HepG2 (cell line): ENCODE measurements around the gene RMDN2. TPM values are rescaled to one million over a fixed set of nuclear protein-coding genes. Genes with fewer than 3 reads are reported as not detected.

Experiments
- ARNTL ChIP-seq: sonication (generic); formaldehyde crosslinking; IDR thresholded peaks from 2 replicates; pipeline ENCODE4 v1.4.0; 2020; ENCODE audit warnings: mild to moderate bottlenecking, missing genetic modification reagents
- CENPT ChIP-seq: sonication (generic); formaldehyde crosslinking; IDR thresholded peaks from 2 replicates; pipeline ENCODE4 v1.8.0; 2022; ENCODE audit warnings: low read depth, mild to moderate bottlenecking, moderate library complexity, missing genetic modification reagents
- ELF3 ChIP-seq: IDR thresholded peaks from 2 replicates; pipeline ENCODE4 v1.6.1; 2016; ENCODE audit warnings: missing genetic modification reagents, missing compliant biosample characterization
- ESRRA ChIP-seq: sonication (generic); formaldehyde crosslinking; IDR thresholded peaks from 2 replicates; pipeline ENCODE4 v1.5.1; 2020; ENCODE audit warnings: mild to moderate bottlenecking, low read depth, missing genetic modification reagents
- EZH2 ChIP-seq: conservative IDR thresholded peaks from 2 replicates; pipeline ENCODE4 v1.6.1; 2012; ENCODE audit warnings: mild to moderate bottlenecking, low read depth, low read length, moderate library complexity
- GATA4 ChIP-seq: sonication (generic); IDR thresholded peaks from 2 replicates; pipeline ENCODE4 v1.6.1; 2016; ENCODE audit warnings: antibody characterized with exemption, low read depth, borderline replicate concordance
- GFI1 ChIP-seq: sonication (generic); formaldehyde crosslinking; IDR thresholded peaks from 2 replicates; pipeline ENCODE4 v1.5.0; 2020; ENCODE audit warnings: missing genetic modification reagents, mild to moderate bottlenecking, borderline replicate concordance
- HCFC1 ChIP-seq: fragments of 150-350 bp; IDR thresholded peaks from 2 replicates; pipeline ENCODE4 v1.6.1; 2014; ENCODE audit warnings: low read depth, low read length
- HIVEP1 ChIP-seq: sonication (generic); formaldehyde crosslinking; IDR thresholded peaks from 2 replicates; pipeline ENCODE4 v1.4.0; 2020; ENCODE audit warnings: mild to moderate bottlenecking, missing genetic modification reagents
- IKZF4 ChIP-seq: sonication (generic); formaldehyde crosslinking; IDR thresholded peaks from 2 replicates; pipeline ENCODE4 v1.5.1; 2020; ENCODE audit warnings: borderline replicate concordance, mild to moderate bottlenecking, low read depth, missing genetic modification reagents; ENCODE audit errors: not compliant biosample characterization
- NFATC3 ChIP-seq: sonication (generic); formaldehyde crosslinking; IDR thresholded peaks from 2 replicates; pipeline ENCODE4 v1.5.1; 2020; ENCODE audit warnings: mild to moderate bottlenecking, missing genetic modification reagents
- RCOR2 ChIP-seq: IDR thresholded peaks from 2 replicates; pipeline ENCODE4 v1.6.1; 2016; ENCODE audit warnings: missing biosample characterization, missing genetic modification reagents
- RXRB ChIP-seq: IDR thresholded peaks from 2 replicates; pipeline ENCODE4 v1.6.1; 2016; ENCODE audit warnings: borderline replicate concordance, missing genetic modification reagents, missing compliant biosample characterization
- THYN1 ChIP-seq: sonication (generic); formaldehyde crosslinking; IDR thresholded peaks from 2 replicates; pipeline ENCODE4 v1.8.1; 2023; ENCODE audit warnings: low read depth, mild to moderate bottlenecking, moderate library complexity, missing genetic modification reagents, borderline replicate concordance
- YEATS4 ChIP-seq: sonication (generic); formaldehyde crosslinking; IDR thresholded peaks from 2 replicates; pipeline ENCODE4 v1.4.0; 2020; ENCODE audit warnings: missing genetic modification reagents, borderline replicate concordance
- ZBTB38 ChIP-seq: sonication (generic); formaldehyde crosslinking; IDR thresholded peaks from 2 replicates; pipeline ENCODE4 v1.5.1; 2020; ENCODE audit warnings: mild to moderate bottlenecking, missing genetic modification reagents
- ZNF230 ChIP-seq: sonication (generic); formaldehyde crosslinking; IDR thresholded peaks from 2 replicates; pipeline ENCODE4 v1.4.0; 2020; ENCODE audit warnings: mild to moderate bottlenecking, missing genetic modification reagents
- ZNF256 ChIP-seq: sonication (generic); formaldehyde crosslinking; conservative IDR thresholded peaks from 2 replicates; pipeline ENCODE4 v1.4.0; 2020; ENCODE audit warnings: missing genetic modification reagents
- ZNF326 ChIP-seq: sonication (generic); formaldehyde crosslinking; IDR thresholded peaks from 2 replicates; pipeline ENCODE4 v1.4.0; 2020; ENCODE audit warnings: missing genetic modification reagents, borderline replicate concordance
- ZNF431 ChIP-seq: sonication (generic); formaldehyde crosslinking; IDR thresholded peaks from 2 replicates; pipeline ENCODE4 v1.9.0; 2022; ENCODE audit warnings: missing genetic modification reagents, low read depth, mild to moderate bottlenecking, borderline replicate concordance
- ZNF446 ChIP-seq: sonication (generic); formaldehyde crosslinking; IDR thresholded peaks from 2 replicates; pipeline ENCODE4 v1.5.0; 2020; ENCODE audit warnings: mild to moderate bottlenecking, missing genetic modification reagents
- ZNF552 ChIP-seq: sonication (generic); formaldehyde crosslinking; IDR thresholded peaks from 2 replicates; pipeline ENCODE4 v1.9.0; 2022; ENCODE audit warnings: missing genetic modification reagents, mild to moderate bottlenecking, borderline replicate concordance
- ZNF737 ChIP-seq: sonication (generic); formaldehyde crosslinking; IDR thresholded peaks from 2 replicates; pipeline ENCODE4 v1.5.0; 2020; ENCODE audit warnings: missing genetic modification reagents, mild to moderate bottlenecking, borderline replicate concordance
- polyA plus RNA-seq, 8 experiments: library from polyadenylated mRNA; depleted of rRNA in 3 of 8; stranded (reverse) in 7 of 8; unstranded in 1 of 8; fragments of >200 nt; fragmentation: Illumina TruSeq in 4 of 8; extraction: Trizol in 4 of 8; gene quantifications; 2 replicates each; pipeline versions ENCODE4 v1.2.1 to v1.2.3, GENCODE V29; 2011 to 2016; ENCODE audit warnings: low read depth in 4 of 8, missing spikeins in 1 of 8, mixed read lengths in 1 of 8; ENCODE audit not compliant: insufficient read depth in 1 of 8
- total RNA-seq, 5 experiments: library from RNA; depleted of rRNA; stranded (reverse); fragments of >200 nt; fragmentation: Illumina TruSeq; extraction: Trizol; gene quantifications; 2 replicates each; pipeline ENCODE4 v1.2.3, GENCODE V29; 2016; ENCODE audit warnings: low read depth in 1 of 5
- TF ChIP-seq, protein P1 (sequence below): IDR thresholded peaks from 2 replicates; pipeline ENCODE4 v1.4.0; 2020; ENCODE audit warnings: mild to moderate bottlenecking, missing genetic modification reagents
- TF ChIP-seq, protein P2 (sequence below): sonication (generic); formaldehyde crosslinking; IDR thresholded peaks from 2 replicates; pipeline ENCODE4 v1.4.0; 2020; ENCODE audit warnings: mild to moderate bottlenecking, missing genetic modification reagents

Gene RMDN2
- total and polyA plus RNA-seq, 2 of the 13 experiments (the other 11 are each of a cell fraction or from before 2014, with no cell fraction given), result 2.3 to 8.9 TPM

- no peak for TF ChIP-seq ARNTL (CRISPR knock-in tag)
- TF ChIP-seq ELF3, result no peak
- no peak for TF ChIP-seq RCOR2 (CRISPR knock-in tag)
- TF ChIP-seq NFATC3, result no peak
- no peak for TF ChIP-seq ZNF446 (CRISPR knock-in tag)
- no peak for TF ChIP-seq ZBTB38 (CRISPR knock-in tag)
- no peak for TF ChIP-seq ZNF552 (CRISPR knock-in tag)
- no peak for TF ChIP-seq RXRB (CRISPR knock-in tag)
- no peak for TF ChIP-seq IKZF4 (CRISPR knock-in tag)
- no peak for TF ChIP-seq GFI1
- no peak for TF ChIP-seq ZNF326
- TF ChIP-seq EZH2, result peak; percentile 88; the same call in 1 of the 2 replicates
- no peak for TF ChIP-seq HCFC1
- TF ChIP-seq ZNF737 (CRISPR knock-in tag), result no peak
- TF ChIP-seq THYN1, result no peak
- 0 out of 2 replicates have a peak, but pooled peaks have one; percentile 20 for TF ChIP-seq HIVEP1 (CRISPR knock-in tag)
- no peak for TF ChIP-seq ZNF230 (CRISPR knock-in tag)
- 0 out of 2 replicates have a peak, but pooled peaks have one; percentile 36 for TF ChIP-seq ZNF256
- TF ChIP-seq GATA4, result no peak
- TF ChIP-seq, protein P1, sequence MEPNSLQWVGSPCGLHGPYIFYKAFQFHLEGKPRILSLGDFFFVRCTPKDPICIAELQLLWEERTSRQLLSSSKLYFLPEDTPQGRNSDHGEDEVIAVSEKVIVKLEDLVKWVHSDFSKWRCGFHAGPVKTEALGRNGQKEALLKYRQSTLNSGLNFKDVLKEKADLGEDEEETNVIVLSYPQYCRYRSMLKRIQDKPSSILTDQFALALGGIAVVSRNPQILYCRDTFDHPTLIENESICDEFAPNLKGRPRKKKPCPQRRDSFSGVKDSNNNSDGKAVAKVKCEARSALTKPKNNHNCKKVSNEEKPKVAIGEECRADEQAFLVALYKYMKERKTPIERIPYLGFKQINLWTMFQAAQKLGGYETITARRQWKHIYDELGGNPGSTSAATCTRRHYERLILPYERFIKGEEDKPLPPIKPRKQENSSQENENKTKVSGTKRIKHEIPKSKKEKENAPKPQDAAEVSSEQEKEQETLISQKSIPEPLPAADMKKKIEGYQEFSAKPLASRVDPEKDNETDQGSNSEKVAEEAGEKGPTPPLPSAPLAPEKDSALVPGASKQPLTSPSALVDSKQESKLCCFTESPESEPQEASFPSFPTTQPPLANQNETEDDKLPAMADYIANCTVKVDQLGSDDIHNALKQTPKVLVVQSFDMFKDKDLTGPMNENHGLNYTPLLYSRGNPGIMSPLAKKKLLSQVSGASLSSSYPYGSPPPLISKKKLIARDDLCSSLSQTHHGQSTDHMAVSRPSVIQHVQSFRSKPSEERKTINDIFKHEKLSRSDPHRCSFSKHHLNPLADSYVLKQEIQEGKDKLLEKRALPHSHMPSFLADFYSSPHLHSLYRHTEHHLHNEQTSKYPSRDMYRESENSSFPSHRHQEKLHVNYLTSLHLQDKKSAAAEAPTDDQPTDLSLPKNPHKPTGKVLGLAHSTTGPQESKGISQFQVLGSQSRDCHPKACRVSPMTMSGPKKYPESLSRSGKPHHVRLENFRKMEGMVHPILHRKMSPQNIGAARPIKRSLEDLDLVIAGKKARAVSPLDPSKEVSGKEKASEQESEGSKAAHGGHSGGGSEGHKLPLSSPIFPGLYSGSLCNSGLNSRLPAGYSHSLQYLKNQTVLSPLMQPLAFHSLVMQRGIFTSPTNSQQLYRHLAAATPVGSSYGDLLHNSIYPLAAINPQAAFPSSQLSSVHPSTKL (CRISPR knock-in tag), result no peak
- no peak for TF ChIP-seq ESRRA (CRISPR knock-in tag)
- TF ChIP-seq ZNF431 (CRISPR knock-in tag), result no peak
- TF ChIP-seq, protein P2, sequence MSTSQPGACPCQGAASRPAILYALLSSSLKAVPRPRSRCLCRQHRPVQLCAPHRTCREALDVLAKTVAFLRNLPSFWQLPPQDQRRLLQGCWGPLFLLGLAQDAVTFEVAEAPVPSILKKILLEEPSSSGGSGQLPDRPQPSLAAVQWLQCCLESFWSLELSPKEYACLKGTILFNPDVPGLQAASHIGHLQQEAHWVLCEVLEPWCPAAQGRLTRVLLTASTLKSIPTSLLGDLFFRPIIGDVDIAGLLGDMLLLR (CRISPR knock-in tag), result no peak
- no peak for TF ChIP-seq YEATS4 (CRISPR knock-in tag)
- no peak for TF ChIP-seq CENPT (CRISPR knock-in tag)
Measured at GRCh38 chr2:38037757-38038621, 112.9 kb downstream of the RMDN2 start (continued).
